CD4-positive, alpha-beta T cell (primary cell): ENCODE results near the gene ENPP7. TPM values are rescaled to one million over a fixed set of nuclear protein-coding genes. Genes with fewer than 3 reads are reported as not detected.
"Not testable (repeated sequence)": the region's sequence is repeated elsewhere in the genome, so short reads cannot be mapped to it uniquely, and the experiment has no call there.

Experiments
- ATAC-seq: fragments of 200-7000 bp; cut with Tn5 transposase; one replicate; pipeline ENCODE4 v1.10.0; 2022; ENCODE audit warnings: mild to moderate bottlenecking; ENCODE audit not compliant: poor library complexity
- CTCF ChIA-PET: fragments of 350-600 bp; sonication (Branson Sonifier 250); formaldehyde crosslinking; loops from one replicate; lab custom pipeline; 2021; ENCODE audit warnings: antibody characterized with exemption, inconsistent platforms; lab: Charles Lee
- POLR2A ChIA-PET: fragments of 350-600 bp; sonication (Branson Sonifier 250); formaldehyde crosslinking; loops from one replicate; lab custom pipeline; 2021; ENCODE audit warnings: antibody characterized with exemption, inconsistent platforms; lab: Charles Lee
- DNase-seq, 14 experiments: peaks; one replicate each; pipeline ENCODE4 v3.0.0-alpha.2; 2013 to 2020; ENCODE audit warnings: mixed read lengths in 2 of 14
- H3K27ac ChIP-seq, 2 donors: one replicate each; pipeline versions ENCODE4 v1.5.1 to v1.7.0; 2013; ENCODE audit warnings: low read length in 2 of 2, low read depth in 1 of 2, mild to moderate bottlenecking in 1 of 2
- H3K27me3 ChIP-seq, 2 experiments: 1 replicate in 1 of 2; 2 replicates in 1 of 2; pipeline versions ENCODE4 v1.6.1 to v1.7.0; 2013; ENCODE audit warnings: low read length in 2 of 2, control low read depth in 1 of 2, mild to moderate bottlenecking in 1 of 2, moderate library complexity in 1 of 2; ENCODE audit not compliant: insufficient read depth in 2 of 2, control insufficient read depth in 1 of 2
- H3K36me3 ChIP-seq: one replicate; pipeline ENCODE4 v1.6.1; 2013; ENCODE audit warnings: low read length, control low read depth; ENCODE audit not compliant: insufficient read depth
- H3K4me1 ChIP-seq: one replicate; pipeline ENCODE4 v1.6.1; 2013; ENCODE audit warnings: low read length, control low read depth; ENCODE audit not compliant: insufficient read depth
- H3K4me3 ChIP-seq: one replicate; pipeline ENCODE4 v1.5.1; 2013; ENCODE audit warnings: mild to moderate bottlenecking, low read length, moderate library complexity
- H3K9me3 ChIP-seq, 2 experiments: 1 replicate in 1 of 2; 2 replicates in 1 of 2; pipeline versions ENCODE4 v1.6.1 to v1.7.0; 2013; ENCODE audit warnings: low read length in 2 of 2, mild to moderate bottlenecking in 2 of 2, control low read depth in 1 of 2, moderate library complexity in 1 of 2; ENCODE audit not compliant: control insufficient read depth in 1 of 2, insufficient read depth in 1 of 2
- H3K27ac Mint-ChIP-seq: one replicate; pipeline ENCODE4 v1.8.0; 2020; ENCODE audit warnings: mixed read lengths
- H3K27me3 Mint-ChIP-seq: one replicate; pipeline ENCODE4 v1.8.0; 2021; ENCODE audit warnings: mixed read lengths
- H3K36me3 Mint-ChIP-seq: one replicate; pipeline ENCODE4 v1.8.0; 2021; ENCODE audit warnings: low read depth, mixed read lengths
- H3K4me1 Mint-ChIP-seq: one replicate; pipeline ENCODE4 v1.8.0; 2021; ENCODE audit warnings: low read depth, mixed read lengths
- H3K4me3 Mint-ChIP-seq: one replicate; pipeline ENCODE4 v1.8.0; 2020; ENCODE audit warnings: mild to moderate bottlenecking, mixed read lengths
- H3K9me3 Mint-ChIP-seq: one replicate; pipeline ENCODE4 v1.8.0; 2020; ENCODE audit warnings: mixed read lengths
- intact Hi-C, 2 experiments: fragments of 100-400 bp; cut with DNase I in 1 of 2; cut with micrococcal nuclease in 1 of 2; formaldehyde crosslinking; loops; one replicate each; pipeline versions ENCODE4 v1.15.1 to v1.9.0; 2023 to 2025; cut with DNase I, micrococcal nuclease
- total RNA-seq, 174 experiments: library from RNA in 2 of 174; stranded (reverse) in 2 of 174; gene quantifications; one replicate each; pipeline ENCODE4 v1.2.3 and lab custom pipeline; 2021 to 2026
- TF ChIP-seq, protein P1 (sequence below): fragments of 200-600 bp; IDR thresholded peaks from one replicate; pipeline ENCODE4 v1.8.0; 2022; ENCODE audit warnings: antibody characterized with exemption, mild to moderate bottlenecking

The ENPP7 gene
- total RNA-seq, 2 experiments from 2014 or later, result not detected

DNA sequence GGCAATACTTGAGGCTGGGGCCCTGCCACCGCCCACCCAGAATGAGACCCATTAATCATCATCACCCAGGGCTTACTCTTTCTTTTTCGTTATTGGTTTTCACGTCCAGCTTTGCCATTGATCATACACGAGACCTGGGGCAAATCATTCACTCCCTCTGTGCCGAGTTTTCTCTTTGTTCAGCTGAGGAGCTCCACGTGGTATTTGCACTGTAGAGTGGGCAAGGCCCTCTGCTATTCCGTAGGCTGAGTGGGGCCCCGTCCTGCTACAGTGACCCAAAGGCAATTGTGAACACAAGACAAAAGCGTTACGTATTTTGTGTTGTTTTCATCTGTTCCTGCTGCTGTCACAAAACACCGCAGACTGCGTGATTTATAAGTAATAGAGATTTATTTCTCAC is 23.6 kb downstream of the ENPP7 start:
- ATAC-seq (no peak), DNase-seq (no peak)
- no peak overlapping the region for H3K27ac Mint-ChIP-seq
- no peak overlapping the region for H3K27ac ChIP-seq
- TF ChIP-seq, protein P1, sequence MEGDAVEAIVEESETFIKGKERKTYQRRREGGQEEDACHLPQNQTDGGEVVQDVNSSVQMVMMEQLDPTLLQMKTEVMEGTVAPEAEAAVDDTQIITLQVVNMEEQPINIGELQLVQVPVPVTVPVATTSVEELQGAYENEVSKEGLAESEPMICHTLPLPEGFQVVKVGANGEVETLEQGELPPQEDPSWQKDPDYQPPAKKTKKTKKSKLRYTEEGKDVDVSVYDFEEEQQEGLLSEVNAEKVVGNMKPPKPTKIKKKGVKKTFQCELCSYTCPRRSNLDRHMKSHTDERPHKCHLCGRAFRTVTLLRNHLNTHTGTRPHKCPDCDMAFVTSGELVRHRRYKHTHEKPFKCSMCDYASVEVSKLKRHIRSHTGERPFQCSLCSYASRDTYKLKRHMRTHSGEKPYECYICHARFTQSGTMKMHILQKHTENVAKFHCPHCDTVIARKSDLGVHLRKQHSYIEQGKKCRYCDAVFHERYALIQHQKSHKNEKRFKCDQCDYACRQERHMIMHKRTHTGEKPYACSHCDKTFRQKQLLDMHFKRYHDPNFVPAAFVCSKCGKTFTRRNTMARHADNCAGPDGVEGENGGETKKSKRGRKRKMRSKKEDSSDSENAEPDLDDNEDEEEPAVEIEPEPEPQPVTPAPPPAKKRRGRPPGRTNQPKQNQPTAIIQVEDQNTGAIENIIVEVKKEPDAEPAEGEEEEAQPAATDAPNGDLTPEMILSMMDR, result no peak
- CTCF ChIA-PET, result no interaction called here
- no peaks in the 10 kb centered on the region for H3K4me1 ChIP-seq
- H3K27me3 Mint-ChIP-seq, result peaks cover 49% of the 10 kb centered on the region
- no peaks in the 10 kb centered on the region for H3K4me1 Mint-ChIP-seq
- H3K4me3 ChIP-seq, result no peak overlapping the region
- H3K4me3 Mint-ChIP-seq, result no peak overlapping the region
- no peaks in the 10 kb centered on the region for H3K9me3 Mint-ChIP-seq
- H3K36me3 ChIP-seq, result no peaks in the 10 kb centered on the region
- POLR2A ChIA-PET, result no interaction called here
- intact Hi-C loops, result no loop called here
- no peaks in the 10 kb centered on the region for H3K36me3 Mint-ChIP-seq
- peaks cover 19 to 29% of the 10 kb centered on the region in 2 experiments for H3K27me3 ChIP-seq
- H3K9me3 ChIP-seq, result no peaks in the 10 kb centered on the region

DNA sequence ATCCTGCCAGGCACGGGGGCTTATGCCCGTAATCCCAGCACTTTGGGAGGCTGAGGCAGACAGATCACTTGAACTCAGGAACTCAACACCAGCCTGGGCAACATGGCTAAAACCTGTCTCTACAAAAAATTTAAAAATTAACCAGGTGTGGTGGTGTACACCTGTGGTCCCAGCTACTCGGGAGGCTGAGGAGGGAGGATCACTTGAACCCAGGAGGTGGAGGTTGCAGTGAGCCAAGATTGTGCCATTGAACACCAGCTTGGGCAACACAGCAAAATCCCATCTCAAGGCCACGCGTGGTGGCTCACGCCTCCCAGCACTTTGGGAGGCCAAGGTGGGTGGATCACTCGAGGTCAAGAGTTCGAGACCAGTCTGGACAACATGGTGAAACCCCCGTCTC is 24.2 kb downstream of the ENPP7 start:
- H3K27ac ChIP-seq, H3K27ac Mint-ChIP-seq, CTCF ChIA-PET, H3K36me3 Mint-ChIP-seq, H3K4me1 Mint-ChIP-seq, intact Hi-C loops, H3K36me3 ChIP-seq, H3K9me3 Mint-ChIP-seq, H3K4me3 ChIP-seq, H3K9me3 ChIP-seq, ATAC-seq, H3K4me3 Mint-ChIP-seq, H3K4me1 ChIP-seq, POLR2A ChIA-PET, DNase-seq: not testable (repeated sequence)
- H3K27me3 ChIP-seq, result peaks cover 15 to 24% of the 10 kb centered on the region in 2 experiments
- peaks cover 44% of the 10 kb centered on the region for H3K27me3 Mint-ChIP-seq

DNA sequence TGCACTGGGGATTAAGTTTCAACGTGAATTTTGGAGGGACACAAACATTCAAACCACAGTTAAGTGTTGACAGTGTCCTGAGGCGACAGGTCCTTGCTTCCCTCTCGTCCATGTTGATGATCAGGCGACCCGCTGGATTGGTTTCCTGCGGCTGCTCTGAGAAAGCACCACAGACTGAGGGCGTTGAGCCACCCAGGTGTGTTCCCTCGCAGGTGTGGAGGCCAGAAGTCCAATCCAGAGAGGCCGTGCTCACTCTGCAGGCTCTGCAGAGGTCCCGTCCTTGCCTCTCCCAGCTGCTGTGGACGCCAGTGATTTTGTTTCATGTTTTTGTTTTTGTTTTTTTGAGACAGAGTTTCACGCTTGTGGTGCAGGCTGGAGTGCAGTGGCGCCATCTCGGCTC is 24.8 kb downstream of the ENPP7 start:
- ChIA-PET CTCF (no interaction called here), POLR2A (no interaction called here)
- Mint-ChIP-seq H3K4me1 (no peaks in the 10 kb centered on the region), H3K27me3 (peaks cover 43% of the 10 kb centered on the region), H3K9me3 (no peaks in the 10 kb centered on the region), H3K4me3 (no peak overlapping the region), H3K27ac (no peak overlapping the region), H3K36me3 (no peaks in the 10 kb centered on the region)
- Histone ChIP-seq H3K27me3 (peaks cover 13 to 20% of the 10 kb centered on the region in 2 experiments), H3K4me1 (no peaks in the 10 kb centered on the region), H3K4me3 (no peak overlapping the region), H3K9me3 (no peaks in the 10 kb centered on the region), H3K27ac (no peak overlapping the region), H3K36me3 (no peaks in the 10 kb centered on the region)
- intact Hi-C loops, result no loop called here
- no peak for DNase-seq
- TF ChIP-seq, protein P1, result no peak
- no peak for ATAC-seq

DNA sequence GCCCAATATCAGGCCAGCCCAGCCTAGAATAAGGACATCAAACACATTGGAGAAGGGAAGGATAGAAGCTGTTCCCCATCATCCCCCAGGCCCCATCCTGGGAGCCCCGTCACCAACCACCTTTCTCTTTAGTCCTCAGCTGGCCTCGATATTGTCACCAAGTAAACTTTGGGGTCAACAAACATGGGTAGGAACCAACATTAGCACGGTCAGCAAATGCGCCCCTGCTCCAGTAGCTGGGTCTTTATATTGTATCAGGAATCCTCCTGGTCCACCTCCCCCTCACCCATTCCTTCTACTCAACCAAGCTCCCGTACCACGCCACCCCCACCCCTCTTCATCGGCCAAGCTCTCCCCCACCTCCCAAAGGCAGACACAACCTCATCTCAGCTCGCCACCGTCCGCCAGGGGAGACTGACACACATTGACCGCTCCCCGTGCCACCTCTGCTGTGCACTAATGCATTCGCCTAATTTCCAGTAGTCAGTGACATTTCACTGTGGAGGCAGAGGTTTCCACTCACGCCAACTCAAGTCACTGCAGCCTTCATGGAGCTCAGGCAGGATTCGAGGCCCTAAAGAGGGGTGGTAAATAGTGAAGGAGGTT is 26.5 kb downstream of the ENPP7 start:
- Histone ChIP-seq H3K36me3 (no peaks in the 10 kb centered on the region), H3K4me1 (no peaks in the 10 kb centered on the region), H3K9me3 (no peaks in the 10 kb centered on the region), H3K4me3 (no peak overlapping the region), H3K27ac (no peak overlapping the region), H3K27me3 (peaks cover 8 to 9% of the 10 kb centered on the region in 2 experiments)
- Mint-ChIP-seq H3K4me3 (no peak overlapping the region), H3K9me3 (no peaks in the 10 kb centered on the region), H3K4me1 (no peaks in the 10 kb centered on the region), H3K27ac (no peak overlapping the region), H3K27me3 (peaks cover 30% of the 10 kb centered on the region), H3K36me3 (no peaks in the 10 kb centered on the region)
- intact Hi-C loops, result no loop called here
- CTCF ChIA-PET, result no interaction called here
- TF ChIP-seq, protein P1, result no peak
- ATAC-seq (no peak), DNase-seq (no peak)
- POLR2A ChIA-PET, result no interaction called here
